Right lung (tissue), 5 donors: ENCODE results near the gene PATL2. TPM values are rescaled to one million over a fixed set of nuclear protein-coding genes. Genes with fewer than 3 reads are reported as not detected.
"Not testable (repeated sequence)": the region's sequence is repeated elsewhere in the genome, so short reads cannot be mapped to it uniquely, and the experiment has no call there.

Source experiments
- DNase-seq, 2 donors: peaks; one replicate each; pipeline ENCODE4 v3.0.0-alpha.2; 2013
- polyA plus RNA-seq, 5 donors: library from polyadenylated mRNA; unstranded; fragments of 120-200 nt; gene quantifications; one replicate each; pipeline versions ENCODE4 v1.2.1 to v1.2.3, GENCODE V29; 2013; ENCODE audit warnings: inconsistent platforms in 1 of 5, low replicate concordance in 1 of 5; ENCODE audit not compliant: insufficient read length in 5 of 5, insufficient read depth in 1 of 5

Gene PATL2
- polyA plus RNA-seq, 5 donors, result 0.68 to 1.6 (median 1.2) TPM

GRCh38 chr15:44654858-44655257 lies 56.3 kb downstream of the PATL2 start:
- DNase-seq, result no peak

GRCh38 chr15:44647637-44648036 lies 63.5 kb downstream of the PATL2 start:
- no peak for DNase-seq

- DNase-seq, result no peak
Observed at GRCh38 chr15:44647036-44647435, 64.1 kb downstream of the PATL2 start.

GRCh38 chr15:44646460-44646859 lies 64.7 kb downstream of the PATL2 start:
- DNase-seq, result no peak

- no peak for DNase-seq
Observed at GRCh38 chr15:44641651-44642050, 69.5 kb downstream of the PATL2 start.

GRCh38 chr15:44636976-44637375 lies 74.1 kb downstream of the PATL2 start:
- DNase-seq, result no peak

- no peak for DNase-seq
Observed at GRCh38 chr15:44633603-44634002, 77.5 kb downstream of the PATL2 start.

- not testable (repeated sequence) for DNase-seq
Observed at GRCh38 chr15:44625286-44625685, 85.8 kb downstream of the PATL2 start.

- DNase-seq, result no peak
Observed at GRCh38 chr15:44623178-44623577, 87.9 kb downstream of the PATL2 start.

- no peak for DNase-seq
Observed at GRCh38 chr15:44620081-44620480, 91.0 kb downstream of the PATL2 start.

- no peak for DNase-seq
Observed at GRCh38 chr15:44616974-44617373, 94.1 kb downstream of the PATL2 start.

Other genes starting within 250 kb of the PATL2 start
- gene EIF3J, start 174.2 kb downstream of the PATL2 start, polyA plus RNA-seq, result 10 to 100 TPM; 80.9 to 99.0 (median 95.2) TPM
- 10 to 100 TPM; 73.3 to 87.4 (median 79.5) TPM for gene SPG11, start 47.7 kb downstream of the PATL2 start, polyA plus RNA-seq
- 1,000 to 10,000 TPM; 1,333 to 1,801 (median 1,405) TPM for gene B2M, start 194 bp upstream of the PATL2 start, polyA plus RNA-seq
- gene TRIM69, start 25.2 kb upstream of the PATL2 start, polyA plus RNA-seq, result 10 to 100 TPM; 19.9 to 28.4 (median 22.6) TPM
- not detected for gene TERB2, start 245.4 kb upstream of the PATL2 start, polyA plus RNA-seq